AG10803 (cell line): ENCODE results near the gene SOSTDC1.
A peak's percentile ranks its signal among the peaks of the same experiment; 100 is the strongest.

Source experiments
- DNase-seq: peaks from one replicate; pipeline ENCODE4 v3.0.0; 2010; ENCODE audit warnings: low read depth
- H3K4me3 ChIP-seq: 2 replicates; pipeline ENCODE4 v1.5.1; 2011; ENCODE audit warnings: mild to moderate bottlenecking, low read length, control low read depth
- CTCF ChIP-seq: conservative IDR thresholded peaks from 2 replicates; pipeline ENCODE4 v1.5.1; 2011; ENCODE audit warnings: mild to moderate bottlenecking, low read length, control low read depth, inconsistent platforms

SOSTDC1 gene

GRCh38 chr7:16428182-16428581 is 37.4 kb downstream of the SOSTDC1 start:
- no peak for DNase-seq
- H3K4me3 ChIP-seq, result no peak overlapping the region
- no peak for TF ChIP-seq CTCF

- no peak for TF ChIP-seq CTCF
- H3K4me3 ChIP-seq, result no peak overlapping the region
Observed at GRCh38 chr7:16423761-16424160, 41.8 kb downstream of the SOSTDC1 start.

GRCh38 chr7:16422917-16423316 is 42.6 kb downstream of the SOSTDC1 start:
- TF ChIP-seq CTCF, result no peak

More at GRCh38 chr7:16423761-16424160, 41.8 kb downstream of the SOSTDC1 start:
- peak; percentile 29 for DNase-seq

GRCh38 chr7:16422103-16422435 is 43.5 kb downstream of the SOSTDC1 start:
- no peak overlapping the region; the same call in 1 of the 2 replicates for H3K4me3 ChIP-seq
- no peak for TF ChIP-seq CTCF
- peak; percentile 49 for DNase-seq

More at GRCh38 chr7:16422917-16423316, 42.6 kb downstream of the SOSTDC1 start:
- no peak overlapping the region for H3K4me3 ChIP-seq
- no peak for DNase-seq

GRCh38 chr7:16421333-16422102 is 44.0 kb downstream of the SOSTDC1 start, which contains the start of gene CRPPA:
TSS of gene CRPPA (minus strand) at chr7:16421538. CDS start at chr7:16421322, 216 bp downstream.
- peak within 1 kb of the TSS; percentile 72 for H3K4me3 ChIP-seq
- no peak for TF ChIP-seq CTCF
- DNase-seq, result peak; percentile 54

GRCh38 chr7:16420649-16421332 is 44.7 kb downstream of the SOSTDC1 start:
- peak; percentile 88 for DNase-seq
- peak overlapping the region; percentile 72 for H3K4me3 ChIP-seq
- TF ChIP-seq CTCF, result peak; percentile 44

GRCh38 chr7:16420329-16420648 is 45.2 kb downstream of the SOSTDC1 start:
- DNase-seq, result no peak
- H3K4me3 ChIP-seq, result peak overlapping the region; percentile 72
- TF ChIP-seq CTCF, result no peak
